PC-9 (cell line): ENCODE results near the gene RAG1.

Experiments used
- EZH2 ChIP-seq: fragments of 200-600 bp; sonication (generic); IDR thresholded peaks from 2 replicates; pipeline ENCODE4 v1.8.0; 2017; ENCODE audit warnings: antibody characterized with exemption, low read depth
- TF ChIP-seq, protein P1 (sequence below): fragments of 200-600 bp; sonication (generic); conservative IDR thresholded peaks from 2 replicates; pipeline ENCODE4 v1.6.1; 2017; ENCODE audit warnings: mixed run types, antibody characterized with exemption, mild to moderate bottlenecking, moderate library complexity

- TF ChIP-seq, protein P1, sequence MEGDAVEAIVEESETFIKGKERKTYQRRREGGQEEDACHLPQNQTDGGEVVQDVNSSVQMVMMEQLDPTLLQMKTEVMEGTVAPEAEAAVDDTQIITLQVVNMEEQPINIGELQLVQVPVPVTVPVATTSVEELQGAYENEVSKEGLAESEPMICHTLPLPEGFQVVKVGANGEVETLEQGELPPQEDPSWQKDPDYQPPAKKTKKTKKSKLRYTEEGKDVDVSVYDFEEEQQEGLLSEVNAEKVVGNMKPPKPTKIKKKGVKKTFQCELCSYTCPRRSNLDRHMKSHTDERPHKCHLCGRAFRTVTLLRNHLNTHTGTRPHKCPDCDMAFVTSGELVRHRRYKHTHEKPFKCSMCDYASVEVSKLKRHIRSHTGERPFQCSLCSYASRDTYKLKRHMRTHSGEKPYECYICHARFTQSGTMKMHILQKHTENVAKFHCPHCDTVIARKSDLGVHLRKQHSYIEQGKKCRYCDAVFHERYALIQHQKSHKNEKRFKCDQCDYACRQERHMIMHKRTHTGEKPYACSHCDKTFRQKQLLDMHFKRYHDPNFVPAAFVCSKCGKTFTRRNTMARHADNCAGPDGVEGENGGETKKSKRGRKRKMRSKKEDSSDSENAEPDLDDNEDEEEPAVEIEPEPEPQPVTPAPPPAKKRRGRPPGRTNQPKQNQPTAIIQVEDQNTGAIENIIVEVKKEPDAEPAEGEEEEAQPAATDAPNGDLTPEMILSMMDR: no peak
- TF ChIP-seq EZH2: no peak
These were observed 9.8 kb upstream of the RAG1 start for GRCh38 chr11:36557991-36558390.
